Retinal pigment epithelial cell (primary cell): ENCODE measurements around the gene CFAP57.
A peak's percentile ranks its signal among the peaks of the same experiment; 100 is the strongest.

Source experiments
- DNase-seq: peaks from one replicate; pipeline ENCODE4 v3.0.0-alpha.2; 2010; ENCODE audit warnings: low read depth
- H3K4me3 ChIP-seq: 2 replicates; pipeline ENCODE4 v1.5.1; 2011; ENCODE audit warnings: mild to moderate bottlenecking, low read length, control low read depth, moderate library complexity
- TF ChIP-seq, protein P1 (sequence below): conservative IDR thresholded peaks from 2 replicates; pipeline ENCODE4 v1.5.1; 2011; ENCODE audit warnings: low read depth, low read length, control low read depth, inconsistent platforms

CFAP57 gene

DNA sequence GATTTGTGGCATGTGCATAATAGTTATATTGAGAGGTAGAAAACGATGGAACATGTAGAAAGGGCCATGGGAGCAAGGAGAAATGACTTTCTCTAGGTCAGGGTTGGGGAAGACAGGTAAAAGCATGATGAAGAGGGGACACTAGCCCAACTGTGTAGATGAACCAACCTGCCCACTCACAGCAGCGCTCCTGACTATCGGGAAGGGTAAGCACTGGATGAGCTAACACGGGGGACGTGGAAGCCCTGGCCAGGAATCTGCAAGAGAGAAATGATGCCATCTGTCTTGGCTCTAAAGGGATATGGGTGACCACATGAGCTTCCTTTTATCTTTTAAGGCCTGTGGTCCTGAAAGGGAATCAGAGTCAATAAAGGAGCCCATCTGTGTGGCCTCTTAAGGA is 61.5 kb downstream of the CFAP57 start:
- TF ChIP-seq, protein P1, sequence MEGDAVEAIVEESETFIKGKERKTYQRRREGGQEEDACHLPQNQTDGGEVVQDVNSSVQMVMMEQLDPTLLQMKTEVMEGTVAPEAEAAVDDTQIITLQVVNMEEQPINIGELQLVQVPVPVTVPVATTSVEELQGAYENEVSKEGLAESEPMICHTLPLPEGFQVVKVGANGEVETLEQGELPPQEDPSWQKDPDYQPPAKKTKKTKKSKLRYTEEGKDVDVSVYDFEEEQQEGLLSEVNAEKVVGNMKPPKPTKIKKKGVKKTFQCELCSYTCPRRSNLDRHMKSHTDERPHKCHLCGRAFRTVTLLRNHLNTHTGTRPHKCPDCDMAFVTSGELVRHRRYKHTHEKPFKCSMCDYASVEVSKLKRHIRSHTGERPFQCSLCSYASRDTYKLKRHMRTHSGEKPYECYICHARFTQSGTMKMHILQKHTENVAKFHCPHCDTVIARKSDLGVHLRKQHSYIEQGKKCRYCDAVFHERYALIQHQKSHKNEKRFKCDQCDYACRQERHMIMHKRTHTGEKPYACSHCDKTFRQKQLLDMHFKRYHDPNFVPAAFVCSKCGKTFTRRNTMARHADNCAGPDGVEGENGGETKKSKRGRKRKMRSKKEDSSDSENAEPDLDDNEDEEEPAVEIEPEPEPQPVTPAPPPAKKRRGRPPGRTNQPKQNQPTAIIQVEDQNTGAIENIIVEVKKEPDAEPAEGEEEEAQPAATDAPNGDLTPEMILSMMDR, result no peak
- no peak for DNase-seq
- H3K4me3 ChIP-seq, result no peak overlapping the region

DNA sequence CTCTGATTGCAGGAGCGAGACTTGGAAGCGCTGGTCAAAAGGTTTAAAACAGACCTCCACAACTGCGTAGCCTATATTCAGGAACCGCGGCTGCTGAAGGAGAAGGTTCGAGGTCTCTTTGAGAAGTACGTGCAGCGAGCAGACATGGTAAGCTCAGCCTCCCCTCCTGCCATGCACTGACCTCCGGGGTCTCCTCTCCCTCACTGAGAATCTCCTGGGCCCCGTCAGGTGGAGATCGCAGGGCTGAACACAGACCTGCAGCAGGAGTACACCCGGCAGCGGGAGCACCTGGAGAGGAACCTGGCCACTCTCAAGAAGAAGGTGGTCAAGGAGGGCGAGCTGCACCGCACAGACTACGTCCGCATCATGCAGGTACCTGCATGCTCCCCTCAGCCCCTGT is 62.1 kb downstream of the CFAP57 start:
- no peak overlapping the region for H3K4me3 ChIP-seq
- TF ChIP-seq, protein P1, result no peak
- no peak for DNase-seq

GRCh38 chr1:43235040-43235439 is 62.9 kb downstream of the CFAP57 start:
- no peak for DNase-seq
- TF ChIP-seq, protein P1, result no peak
- H3K4me3 ChIP-seq, result no peak overlapping the region

DNA sequence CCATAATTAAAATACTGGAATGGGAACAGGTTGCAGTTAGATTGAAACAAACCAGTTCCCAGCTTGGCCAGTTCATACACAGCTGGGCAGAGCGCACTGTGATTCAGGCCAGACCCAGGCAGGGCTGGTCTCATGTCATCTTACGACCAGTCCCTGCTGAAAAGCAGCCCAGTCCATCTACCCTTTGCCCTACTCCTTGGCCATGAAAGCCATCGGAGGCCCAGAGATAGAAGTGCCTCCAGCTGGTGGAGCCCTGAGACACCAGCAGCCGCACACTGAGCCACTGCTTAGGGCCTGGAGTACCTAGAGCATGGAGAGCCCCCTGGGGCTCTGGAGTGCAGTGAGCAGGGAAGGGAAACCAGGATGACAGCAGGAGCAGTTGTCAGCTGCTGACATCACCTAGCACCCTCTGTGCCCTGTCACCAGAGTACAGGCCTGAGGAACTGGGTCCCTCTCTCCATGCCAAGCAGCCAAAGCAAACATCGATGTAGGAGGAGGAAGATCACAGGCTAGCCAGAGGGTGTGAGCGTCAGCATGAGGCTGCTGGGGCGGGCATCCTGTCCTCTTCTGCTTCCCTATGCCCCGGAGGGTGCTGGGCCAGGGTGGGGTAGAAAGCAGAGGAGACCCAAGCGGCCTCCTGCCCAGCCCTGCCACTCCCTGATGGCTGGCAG is 63.5 kb downstream of the CFAP57 start:
- no peak for DNase-seq
- TF ChIP-seq, protein P1, result no peak
- no peak overlapping the region for H3K4me3 ChIP-seq

DNA sequence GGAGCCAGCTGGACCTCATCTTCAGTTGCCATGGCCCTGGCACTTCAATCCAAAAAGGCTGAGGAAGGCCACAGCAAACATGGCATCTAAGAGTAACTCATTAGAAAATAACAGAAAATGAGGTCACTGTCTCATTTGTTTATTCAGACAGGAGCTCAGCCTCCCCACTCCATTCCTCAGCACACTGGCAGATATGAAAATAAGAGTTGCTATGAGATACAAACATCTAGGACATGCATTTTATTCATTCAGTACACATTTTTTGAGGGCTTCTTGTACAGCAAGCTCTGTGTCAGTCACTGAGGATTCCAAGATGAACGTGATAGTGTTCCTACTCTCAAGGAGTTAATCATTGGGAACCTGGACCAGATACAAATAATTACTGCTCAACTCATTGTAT is 65.0 kb downstream of the CFAP57 start:
- TF ChIP-seq, protein P1, result no peak
- H3K4me3 ChIP-seq, result no peak overlapping the region
- no peak for DNase-seq

GRCh38 chr1:43238085-43238484 is 66.0 kb downstream of the CFAP57 start:
- H3K4me3 ChIP-seq, result no peak overlapping the region
- no peak for DNase-seq
- TF ChIP-seq, protein P1, result peak; percentile 88

DNA sequence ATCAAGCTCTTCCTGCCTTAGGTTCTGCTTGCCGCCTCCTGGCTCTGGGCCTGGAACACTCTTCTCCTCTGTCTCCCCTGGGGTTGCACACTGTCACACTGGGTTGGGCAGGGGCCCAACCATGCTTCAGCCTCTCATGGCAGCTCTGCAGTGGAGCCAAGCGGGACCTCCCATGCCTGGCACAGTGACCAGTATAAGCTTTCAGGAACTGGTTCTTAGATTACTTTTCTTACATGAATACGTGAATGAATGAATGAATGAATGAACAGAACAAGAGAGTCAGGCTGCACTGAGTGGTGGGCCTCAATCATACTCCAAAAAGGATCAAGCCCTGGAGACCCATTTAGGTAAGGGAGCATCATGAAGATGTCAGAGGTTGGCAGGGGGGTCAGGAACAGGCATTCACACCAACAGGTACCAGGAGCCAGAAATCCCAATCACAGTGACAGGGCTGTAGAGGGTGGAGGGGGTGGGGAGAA is 66.9 kb downstream of the CFAP57 start:
- TF ChIP-seq, protein P1, result no peak
- no peak for DNase-seq

More for the DNA sequence above, 66.9 kb downstream of the CFAP57 start:
- H3K4me3 ChIP-seq, result no peak overlapping the region
